Adipose tissue (tissue), 3 donors: Measurements from ENCODE around the gene NDUFAF8. TPM values are rescaled to one million over a fixed set of nuclear protein-coding genes. Genes with fewer than 3 reads are reported as not detected.

Experiments
- H3K27ac ChIP-seq: one replicate; pipeline ENCODE4 v1.5.1; 2013; ENCODE audit warnings: low read depth, low read length
- WGBS, 3 donors: extraction: QIAGEN DNeasy Blood & Tissue Kit; methylation state at CpG; one replicate each; pipeline ENCODE4 v1.1.7; 2013; 5-methylcytosine and 5-hydroxymethylcytosine counted together
- polyA plus RNA-seq, 3 donors: library from polyadenylated mRNA; stranded (reverse); fragments of 200-250 nt; gene quantifications; one replicate each; pipeline ENCODE4 v1.2.3, GENCODE V29; 2013
- donor health status: healthy with polysubstance abuse.
- donor health status: Bipolar disorder and iron deficiency.
- donor health status: healthy.

NDUFAF8 gene
- polyA plus RNA-seq, 3 donors, result 17.7 to 56.3 (median 46.2) TPM

GRCh38 chr17:81257533-81257932 lies 18.4 kb downstream of the NDUFAF8 start:
- WGBS, 3 donors, result 84 to 95% (median 92%) methylated on average over 19 of the region's 19 CpGs
- H3K27ac ChIP-seq, result no peak overlapping the region

- 88 to 91% (median 89%) methylated on average over 20 of the region's 20 CpGs for whole genome bisulfite sequencing, 3 donors
These were observed 19.2 kb downstream of the NDUFAF8 start for GRCh38 chr17:81258292-81258691.

GRCh38 chr17:81259058-81259605 lies 20.0 kb downstream of the NDUFAF8 start:
- WGBS, 3 donors, result 91 to 94% (median 92%) methylated on average over 23 of the region's 23 CpGs
- H3K27ac ChIP-seq, result no peak overlapping the region

More at GRCh38 chr17:81258292-81258691, 19.2 kb downstream of the NDUFAF8 start:
- H3K27ac ChIP-seq, result no peak overlapping the region

DNA sequence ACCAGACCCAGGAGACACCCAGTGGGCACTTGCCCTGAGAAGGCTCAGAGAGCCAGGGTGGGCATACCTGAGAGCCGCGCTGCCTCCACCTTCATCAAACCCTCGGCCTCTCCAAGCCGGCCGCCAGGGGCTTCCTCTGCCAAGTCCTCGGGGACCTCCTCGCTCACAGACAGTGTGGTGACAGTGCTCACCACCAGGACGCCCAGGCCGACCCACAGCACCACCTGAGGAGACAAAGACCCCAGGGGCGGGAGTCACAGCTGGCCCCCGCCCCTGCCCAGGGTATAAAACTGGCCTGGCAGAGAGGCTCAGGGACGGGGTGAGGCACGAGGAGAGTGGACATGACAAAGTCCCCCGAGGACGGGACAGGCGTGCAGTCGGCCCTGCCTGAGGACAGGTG lies 21.1 kb downstream of the NDUFAF8 start:
- H3K27ac ChIP-seq, result no peak overlapping the region
- WGBS, 3 donors, result 91 to 95% (median 92%) methylated on average over 13 to 17 of the region's 17 CpGs

DNA sequence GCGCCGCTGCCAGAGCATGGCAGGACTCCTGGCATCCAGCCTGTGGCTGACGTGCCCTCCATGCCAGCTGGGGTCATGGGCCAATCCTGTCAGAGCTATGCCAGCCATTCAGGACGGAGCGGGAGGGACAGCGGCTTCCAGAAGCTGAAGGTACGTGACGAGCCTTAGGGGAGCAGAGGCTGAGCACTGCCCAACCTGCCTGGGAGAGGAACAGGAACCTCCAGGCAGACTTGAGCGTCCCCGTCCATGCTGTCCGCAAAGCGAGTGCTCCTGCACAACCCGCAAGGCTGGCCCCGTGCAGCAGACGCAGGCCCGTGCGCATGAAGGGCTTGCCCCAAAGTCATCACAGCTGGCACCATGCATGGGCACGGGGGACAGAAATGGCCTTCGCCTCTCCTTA lies 21.5 kb downstream of the NDUFAF8 start:
- no peak overlapping the region for H3K27ac ChIP-seq
- whole genome bisulfite sequencing, 3 donors, result 89 to 94% (median 93%) methylated on average over 19 of the region's 19 CpGs

GRCh38 chr17:81261096-81261495 lies 22.0 kb downstream of the NDUFAF8 start:
- 87 to 95% (median 92%) methylated on average over 17 to 18 of the region's 18 CpGs for WGBS, 3 donors
- H3K27ac ChIP-seq, result no peak overlapping the region

DNA sequence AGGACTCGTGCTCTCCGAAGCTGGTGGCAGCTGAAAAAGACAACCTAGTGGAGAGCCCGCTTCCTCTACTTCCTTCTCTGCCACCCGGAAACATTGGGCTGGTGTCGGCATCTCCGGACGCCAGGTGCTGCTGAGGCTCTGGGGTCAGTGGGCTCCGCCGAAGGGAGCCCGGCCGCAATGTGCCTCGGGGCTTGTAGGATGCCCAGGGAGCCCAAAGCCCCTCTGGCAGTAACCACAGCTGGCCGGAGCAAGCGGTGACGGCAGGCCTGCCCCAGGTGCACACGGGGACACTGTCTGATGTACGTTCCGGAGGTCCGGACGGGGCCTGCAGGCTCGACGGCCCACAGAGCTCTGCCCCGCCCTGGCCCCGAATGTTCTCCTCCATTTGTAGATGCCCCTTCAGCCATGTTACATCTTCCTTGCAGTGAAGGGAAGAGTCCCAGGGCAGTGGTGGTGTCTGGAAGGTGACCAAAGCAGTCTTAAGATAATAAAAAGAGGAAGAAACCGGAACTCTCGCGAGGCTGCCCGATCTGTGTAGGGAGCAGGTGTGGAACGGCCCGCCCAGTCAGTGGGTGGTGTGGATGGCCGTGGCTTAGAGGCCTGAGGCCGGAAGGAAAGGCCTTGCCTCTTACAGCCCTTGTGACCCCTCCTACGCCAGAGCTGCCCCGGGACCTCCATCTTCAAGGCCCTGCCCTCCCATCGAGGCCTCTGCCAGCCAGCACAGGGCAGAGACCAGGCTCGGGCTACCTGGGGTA lies 22.6 kb downstream of the NDUFAF8 start:
- 90 to 92% (median 91%) methylated on average over 36 of the region's 36 CpGs for WGBS, 3 donors
- H3K27ac ChIP-seq, result no peak overlapping the region

DNA sequence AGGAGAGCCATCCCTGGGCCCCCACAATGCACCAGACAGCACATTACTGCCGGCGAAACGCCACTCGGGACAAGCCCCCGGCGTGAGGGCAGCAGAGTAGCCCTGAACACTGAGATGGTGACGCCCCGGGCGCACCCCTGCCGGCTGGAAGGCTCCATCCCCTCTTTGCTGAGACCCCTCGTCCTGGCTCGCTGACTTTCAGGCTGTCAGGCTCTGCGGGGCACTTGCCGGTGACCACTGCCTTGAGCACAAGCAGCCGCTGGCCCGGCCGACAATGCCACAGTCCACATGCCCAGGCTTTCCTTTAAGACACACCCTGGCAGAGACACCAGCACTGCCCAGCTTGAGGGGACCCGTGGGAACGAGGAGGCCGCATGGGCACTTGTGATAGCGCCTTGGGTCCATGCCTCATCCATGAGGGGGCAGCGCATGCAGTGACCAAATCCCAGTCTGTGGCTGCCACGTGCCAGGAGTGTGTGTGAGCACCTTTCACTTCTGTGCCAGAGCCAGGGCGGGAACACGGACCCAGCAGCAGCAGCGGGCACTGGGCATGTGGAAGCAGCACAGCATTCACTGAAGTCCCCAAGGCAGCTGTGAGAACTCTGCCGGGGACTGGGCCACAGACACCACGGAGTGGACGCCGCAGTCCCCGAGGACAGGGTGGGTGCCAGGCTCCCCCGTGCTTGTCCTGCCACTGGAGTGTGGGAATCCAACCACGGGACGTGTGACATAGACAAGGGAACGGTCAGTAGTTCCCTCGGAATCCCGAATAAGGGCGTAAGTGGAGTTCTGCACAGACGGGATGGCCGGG lies 24.5 kb downstream of the NDUFAF8 start:
- 90 to 95% (median 93%) methylated on average over 38 to 40 of the region's 40 CpGs for WGBS, 3 donors

DNA sequence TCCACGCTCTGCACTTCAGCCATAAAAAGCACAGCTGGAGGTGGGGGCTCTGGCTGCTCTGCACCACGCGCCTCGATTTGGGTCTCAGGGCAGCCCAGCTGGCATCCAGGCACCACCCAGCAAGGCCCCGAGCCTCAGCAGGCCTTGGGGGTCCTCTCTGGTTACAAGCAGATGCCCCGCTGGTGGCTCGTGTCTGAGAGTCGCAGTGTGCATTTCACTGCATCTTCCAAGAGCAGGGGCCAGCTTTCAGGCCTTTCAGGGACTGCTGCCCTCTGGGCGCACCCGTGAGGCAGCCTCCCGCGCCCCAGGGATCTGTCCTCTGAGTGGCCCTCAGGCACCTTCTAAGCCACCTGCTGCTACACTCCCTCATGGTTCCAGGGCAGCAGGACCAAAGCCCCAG lies 25.5 kb downstream of the NDUFAF8 start:
- WGBS, 3 donors, result 92 to 96% (median 94%) methylated on average over 12 of the region's 12 CpGs

More for the DNA sequence above, 24.5 kb downstream of the NDUFAF8 start:
- H3K27ac ChIP-seq, result no peak overlapping the region

GRCh38 chr17:81265576-81265975 lies 26.5 kb downstream of the NDUFAF8 start:
- 94 to 97% (median 95%) methylated on average over 22 of the region's 22 CpGs for WGBS, 3 donors
- H3K27ac ChIP-seq, result no peak overlapping the region

More for the DNA sequence above, 25.5 kb downstream of the NDUFAF8 start:
- no peak overlapping the region for H3K27ac ChIP-seq

- no peak overlapping the region for H3K27ac ChIP-seq
- WGBS, 3 donors, result 72 to 90% (median 84%) methylated on average over 6 of the region's 6 CpGs
These were observed 28.4 kb downstream of the NDUFAF8 start for GRCh38 chr17:81267390-81268067.

GRCh38 chr17:81270279-81270678 lies 31.2 kb downstream of the NDUFAF8 start:
- 65 to 92% (median 71%) methylated on average over 18 of the region's 18 CpGs for WGBS, 3 donors

GRCh38 chr17:81271226-81271625 lies 32.1 kb downstream of the NDUFAF8 start:
- 88 to 96% (median 90%) methylated on average over 12 of the region's 12 CpGs for WGBS, 3 donors
- H3K27ac ChIP-seq, result no peak overlapping the region

More at GRCh38 chr17:81270279-81270678, 31.2 kb downstream of the NDUFAF8 start:
- no peak overlapping the region for H3K27ac ChIP-seq

DNA sequence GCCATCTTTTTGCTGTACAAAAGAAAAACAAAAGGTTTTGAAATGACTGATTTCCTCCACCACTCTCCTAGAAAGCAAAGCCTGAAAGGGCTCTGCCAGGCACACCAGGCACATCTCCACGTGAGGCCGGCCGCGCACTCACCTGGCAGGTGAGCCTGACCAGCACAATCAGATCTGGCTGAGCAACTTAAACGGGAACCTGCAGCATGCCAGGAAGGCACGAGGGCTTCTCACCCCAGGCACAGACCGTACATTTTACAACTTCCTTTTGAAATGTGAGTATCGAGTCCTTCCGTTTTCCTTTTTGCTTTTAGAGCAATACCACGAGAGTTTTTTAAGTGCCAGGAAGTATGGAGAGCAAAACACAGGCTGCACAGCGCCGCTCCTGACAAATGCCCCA lies 33.5 kb downstream of the NDUFAF8 start:
- 60 to 69% (median 60%) methylated on average over 12 of the region's 12 CpGs for WGBS, 3 donors
- no peak overlapping the region for H3K27ac ChIP-seq

- 89 to 94% (median 90%) methylated on average over 31 of the region's 31 CpGs for WGBS, 3 donors
- H3K27ac ChIP-seq, result no peak overlapping the region
These were observed 34.8 kb downstream of the NDUFAF8 start for GRCh38 chr17:81273698-81274470.

- 95 to 97% (median 96%) methylated on average over 14 of the region's 14 CpGs for WGBS, 3 donors
- no peak overlapping the region for H3K27ac ChIP-seq
These were observed 35.3 kb downstream of the NDUFAF8 start for GRCh38 chr17:81274471-81274855.

GRCh38 chr17:81276781-81277180 lies 37.7 kb downstream of the NDUFAF8 start:
- 83 to 91% (median 85%) methylated on average over 11 of the region's 11 CpGs for WGBS, 3 donors
- H3K27ac ChIP-seq, result no peak overlapping the region

DNA sequence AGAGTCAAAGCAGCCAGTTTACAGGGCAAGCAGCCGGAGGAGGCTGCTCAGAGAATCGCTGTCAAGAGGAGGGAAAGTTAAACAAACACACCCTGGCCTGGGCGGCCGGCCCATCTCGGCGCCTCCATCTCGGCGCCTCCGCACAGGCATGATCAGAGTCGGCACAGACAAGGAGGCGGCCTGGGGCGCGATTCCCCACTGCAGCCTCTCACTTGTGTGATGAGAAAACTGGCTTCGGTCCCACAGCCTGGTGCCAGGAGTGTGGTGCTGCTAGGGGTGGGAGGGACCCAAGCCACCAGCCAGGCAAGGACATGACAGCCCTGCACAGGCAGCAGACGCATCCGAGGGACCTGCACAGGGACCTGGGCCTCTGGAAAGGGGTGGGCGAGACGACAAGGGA lies 38.3 kb downstream of the NDUFAF8 start:
- WGBS, 3 donors, result 57 to 71% (median 61%) methylated on average over 18 of the region's 18 CpGs
- H3K27ac ChIP-seq, result no peak overlapping the region
